Hematopoietic multipotent progenitor cell treated with erythropoietin and hydrocortisone succinate and interleukin-3 and kit ligand, for 8 days (in vitro differentiated cells): ENCODE results near the gene TXNDC17.
"Not testable (repeated sequence)": the region's sequence is repeated elsewhere in the genome, so short reads cannot be mapped to it uniquely, and the experiment has no call there.

Experiments used
- DNase-seq: peaks from one replicate; pipeline ENCODE4 v3.0.0-alpha.2; 2015

Gene TXNDC17

GRCh38 chr17:6638046-6638908 lies 2.6 kb upstream of the TXNDC17 start:
- peak; percentile 54 for DNase-seq

GRCh38 chr17:6639014-6639585 lies 1.8 kb upstream of the TXNDC17 start:
- no peak for DNase-seq

GRCh38 chr17:6639586-6640535 lies 999 bp upstream of the TXNDC17 start:
- peak; percentile 32 for DNase-seq

- DNase-seq = no peak
Observed at GRCh38 chr17:6641247-6641863, 495 bp downstream of the TXNDC17 start.

GRCh38 chr17:6642592-6642991 lies 1.7 kb downstream of the TXNDC17 start:
- DNase-seq = no peak

- no peak for DNase-seq
Observed at GRCh38 chr17:6643451-6644125, 2.7 kb downstream of the TXNDC17 start.

- DNase-seq = peak; percentile 57
Observed at GRCh38 chr17:6648181-6648580, 7.3 kb downstream of the TXNDC17 start.

GRCh38 chr17:6651354-6651918 lies 10.6 kb downstream of the TXNDC17 start, which contains the start of the genes C17orf100 and MED31:
Gene C17orf100 (plus strand): TSS chr17:6651762. CDS start chr17:6651914, 152 bp downstream.
Gene MED31 (minus strand): TSS chr17:6651605. CDS start chr17:6651528, 77 bp downstream.
- DNase-seq = peak; percentile 95

GRCh38 chr17:6651919-6652452 lies 11.1 kb downstream of the TXNDC17 start:
- DNase-seq = no peak

- DNase-seq = no peak
Observed at GRCh38 chr17:6654841-6655731, 14.2 kb downstream of the TXNDC17 start.

GRCh38 chr17:6655732-6656361 lies 15.0 kb downstream of the TXNDC17 start:
- DNase-seq = not testable (repeated sequence)

GRCh38 chr17:6656797-6657632 lies 16.2 kb downstream of the TXNDC17 start:
- DNase-seq = not testable (repeated sequence)

GRCh38 chr17:6657633-6658287 lies 16.9 kb downstream of the TXNDC17 start:
- DNase-seq = no peak

- DNase-seq = not testable (repeated sequence)
Observed at GRCh38 chr17:6658411-6658810, 17.6 kb downstream of the TXNDC17 start.

GRCh38 chr17:6660101-6660500 lies 19.2 kb downstream of the TXNDC17 start:
- DNase-seq = no peak

GRCh38 chr17:6660805-6661463 lies 20.1 kb downstream of the TXNDC17 start:
- DNase-seq = no peak

GRCh38 chr17:6661464-6661848 lies 20.6 kb downstream of the TXNDC17 start:
- no peak for DNase-seq

GRCh38 chr17:6663200-6663599 lies 22.3 kb downstream of the TXNDC17 start:
- DNase-seq = not testable (repeated sequence)
